Measurements from ENCODE around the gene ZNFX1.

The ZNFX1 gene

GRCh38 chr20:49279677-49280462, 2.0 kb upstream of the ZNFX1 start:
- no peak for TF ChIP-seq CTCF (IDR thresholded peaks at IDR 0.05)

DNA sequence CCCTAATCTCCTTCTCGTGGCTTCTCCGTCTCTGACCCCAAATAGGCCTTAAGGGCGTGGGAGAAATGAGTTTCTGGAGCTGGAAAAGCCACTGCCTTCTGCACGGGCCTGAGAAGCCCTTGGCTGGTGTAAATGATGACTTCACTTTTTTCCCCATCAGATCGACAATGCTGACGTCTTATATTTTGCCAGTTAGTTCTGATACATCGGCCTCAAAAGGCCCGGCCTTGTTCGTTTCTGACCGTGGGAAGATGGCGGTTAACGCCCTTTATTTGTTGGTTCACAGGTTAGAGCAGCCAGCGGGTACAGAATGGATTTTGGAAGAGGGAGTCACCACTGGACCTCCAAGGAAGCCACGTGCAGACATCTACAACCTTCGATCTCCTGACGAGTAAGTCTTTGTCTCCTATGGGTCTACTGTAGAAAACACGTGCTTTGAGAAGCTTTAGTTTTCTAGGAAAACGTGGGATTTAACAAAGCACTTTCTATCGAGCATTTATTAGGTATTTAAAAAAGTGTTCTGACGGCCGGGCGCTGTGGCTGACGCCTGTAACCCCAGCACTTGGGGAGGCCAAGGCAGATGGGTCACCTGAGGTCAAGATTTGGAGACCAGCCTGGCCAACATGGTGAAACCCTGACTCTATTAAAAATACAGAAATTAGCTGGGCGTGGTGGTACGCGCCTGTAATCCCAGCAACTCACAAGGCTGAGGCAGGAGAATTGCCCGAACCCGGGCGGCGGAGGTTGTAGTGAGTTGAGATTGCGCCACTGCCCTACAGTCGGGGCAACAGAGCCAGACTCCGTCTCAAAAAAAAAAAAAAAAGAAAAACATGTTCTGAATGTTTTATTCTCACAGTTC, 1.2 kb upstream of the ZNFX1 start:
- TF ChIP-seq CTCF (IDR thresholded peaks at IDR 0.05) = no peak

DNA sequence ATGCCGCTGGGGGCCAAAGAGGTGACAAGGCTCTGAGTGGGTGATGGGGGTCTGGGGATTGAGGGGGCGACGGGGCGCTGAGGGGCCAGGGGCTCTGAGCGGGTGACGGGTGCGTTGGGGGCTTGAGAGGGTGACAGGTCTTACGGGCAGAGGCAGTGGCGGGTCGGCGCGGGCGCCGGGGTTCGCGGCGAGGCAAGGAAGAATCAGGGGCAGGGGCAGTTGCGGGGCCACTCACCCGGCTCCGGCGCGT, 146 bp downstream of the ZNFX1 start:
- no peak for TF ChIP-seq CTCF (IDR thresholded peaks at IDR 0.05)

DNA sequence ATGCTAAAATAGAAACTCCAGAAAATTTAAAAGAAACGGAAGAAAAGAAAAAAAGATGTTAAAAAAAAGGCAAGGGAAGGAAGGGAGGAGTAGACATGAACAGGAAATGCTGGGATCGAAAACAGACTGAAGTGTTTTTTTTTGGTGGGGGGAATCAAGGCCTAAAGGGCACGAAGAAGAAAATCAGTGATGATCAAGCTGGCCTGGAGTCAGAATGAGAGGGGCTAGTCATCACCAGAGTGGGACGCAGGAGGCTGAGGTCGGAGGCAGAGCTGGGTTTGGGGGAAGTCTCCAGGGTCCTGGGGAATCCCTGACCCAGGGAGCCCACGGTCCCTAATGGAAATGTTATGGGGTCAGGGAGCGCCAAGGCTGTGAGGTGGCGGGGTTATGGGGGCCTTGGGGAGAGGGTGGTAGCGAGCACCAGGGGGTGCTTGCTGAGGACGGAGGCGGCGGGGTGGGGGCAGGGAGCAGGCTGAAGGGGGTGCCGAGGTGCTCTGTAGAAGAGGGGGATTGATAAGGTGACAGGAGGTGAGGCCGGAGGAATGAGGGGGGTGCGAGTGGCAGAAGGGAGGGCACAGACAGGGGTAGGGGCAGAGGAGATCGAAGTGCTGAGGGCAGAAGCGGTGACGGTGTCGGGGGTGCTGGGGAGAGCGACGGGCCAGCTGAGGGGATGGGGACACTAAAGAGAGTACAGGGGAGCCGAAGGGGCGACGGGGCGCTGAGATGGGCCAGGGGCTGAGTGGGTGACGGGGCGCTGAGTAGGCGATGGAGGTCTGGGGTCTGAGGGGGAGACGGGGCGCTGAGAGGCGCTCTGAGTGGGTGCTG, 684 bp downstream of the ZNFX1 start:
- TF ChIP-seq CTCF (IDR thresholded peaks at IDR 0.05) = no peak

GRCh38 chr20:49276161-49276960, 1.5 kb downstream of the ZNFX1 start:
- no peak for TF ChIP-seq CTCF (IDR thresholded peaks at IDR 0.05)

GRCh38 chr20:49275636-49276035, 2.2 kb downstream of the ZNFX1 start:
- no peak for TF ChIP-seq CTCF (IDR thresholded peaks at IDR 0.05)

DNA sequence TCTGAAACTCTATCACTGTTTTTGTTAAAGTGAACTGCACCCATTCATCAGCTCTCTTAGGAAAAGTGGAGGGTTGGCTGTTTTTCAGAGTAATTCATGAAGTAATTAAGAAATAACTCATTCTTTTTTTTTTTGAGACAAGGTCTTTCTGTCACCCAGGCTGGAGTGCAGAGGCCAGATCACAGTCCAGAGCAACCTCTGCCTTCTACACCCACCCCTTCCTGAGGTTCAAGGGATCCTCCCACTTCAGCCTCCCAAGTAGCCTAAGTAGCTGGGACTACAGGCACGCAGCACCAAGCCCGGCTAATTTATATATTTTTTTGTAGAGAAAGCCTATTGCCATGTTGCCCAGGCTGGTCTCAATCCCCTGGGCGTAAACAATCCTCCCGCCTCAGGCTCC, 2.6 kb downstream of the ZNFX1 start:
- TF ChIP-seq CTCF (IDR thresholded peaks at IDR 0.05) = no peak
